ENCODE measurements around the gene UPK3B. TPM values are rescaled to one million over a fixed set of nuclear protein-coding genes. Genes with fewer than 3 reads are reported as not detected.
"Not testable (repeated sequence)": the region's sequence is repeated elsewhere in the genome, so short reads cannot be mapped to it uniquely, and the experiment has no call there.

Gene UPK3B
- total RNA-seq, 1 donor from 2014 or later, result 1.2 TPM

DNA sequence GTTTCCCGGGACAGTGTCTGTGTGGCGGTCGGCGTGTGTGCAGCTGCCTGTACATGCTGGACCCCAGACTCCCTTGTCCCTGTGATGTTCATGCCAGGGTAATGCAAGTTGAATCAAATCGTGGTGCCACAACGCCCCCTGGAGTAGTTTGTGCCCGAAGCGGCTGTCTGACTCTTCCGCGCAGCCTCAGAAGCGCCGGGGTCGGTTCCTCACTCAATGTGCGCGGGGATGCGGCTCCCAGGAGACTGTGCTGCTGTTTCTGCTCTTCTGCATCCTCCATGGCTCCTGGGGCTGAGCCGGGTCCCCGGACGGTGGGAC is 10.5 kb upstream of the UPK3B start:
- H3K36me3 Mint-ChIP-seq (ENCODE audit: low read depth); DNase-seq (ENCODE audit: low spot score); H3K27me3 Mint-ChIP-seq (ENCODE audit: low read depth); H3K9me3 Mint-ChIP-seq; H3K4me1 Mint-ChIP-seq (ENCODE audit: low read depth); H3K4me3 Mint-ChIP-seq (ENCODE audit: low read depth); H3K27ac Mint-ChIP-seq; intact Hi-C loops (cut with micrococcal nuclease): not testable (repeated sequence)

DNA sequence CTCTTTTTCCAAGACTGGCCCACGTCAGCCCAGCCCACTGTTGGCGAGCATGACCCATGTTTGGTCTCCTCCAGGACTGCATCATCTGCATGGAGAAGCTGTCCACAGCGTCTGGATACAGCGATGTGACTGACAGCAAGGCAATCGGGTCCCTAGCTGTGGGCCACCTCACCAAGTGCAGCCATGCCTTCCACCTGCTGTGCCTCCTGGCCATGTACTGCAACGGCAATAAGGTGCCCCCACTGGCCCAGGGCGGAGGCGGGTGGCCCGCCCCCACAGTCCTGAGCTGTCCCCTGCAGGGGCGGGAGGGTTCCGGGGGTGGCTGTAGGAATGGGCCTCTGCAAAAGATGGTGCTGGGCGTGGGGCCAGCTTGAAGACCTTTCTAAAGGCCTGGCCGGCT is 8.1 kb upstream of the UPK3B start:
- H3K27me3 Mint-ChIP-seq (ENCODE audit: low read depth); H3K4me1 Mint-ChIP-seq (ENCODE audit: low read depth); intact Hi-C loops (cut with micrococcal nuclease); H3K27ac Mint-ChIP-seq; H3K4me3 Mint-ChIP-seq (ENCODE audit: low read depth); DNase-seq (ENCODE audit: low spot score); H3K9me3 Mint-ChIP-seq; H3K36me3 Mint-ChIP-seq (ENCODE audit: low read depth): not testable (repeated sequence)

DNA sequence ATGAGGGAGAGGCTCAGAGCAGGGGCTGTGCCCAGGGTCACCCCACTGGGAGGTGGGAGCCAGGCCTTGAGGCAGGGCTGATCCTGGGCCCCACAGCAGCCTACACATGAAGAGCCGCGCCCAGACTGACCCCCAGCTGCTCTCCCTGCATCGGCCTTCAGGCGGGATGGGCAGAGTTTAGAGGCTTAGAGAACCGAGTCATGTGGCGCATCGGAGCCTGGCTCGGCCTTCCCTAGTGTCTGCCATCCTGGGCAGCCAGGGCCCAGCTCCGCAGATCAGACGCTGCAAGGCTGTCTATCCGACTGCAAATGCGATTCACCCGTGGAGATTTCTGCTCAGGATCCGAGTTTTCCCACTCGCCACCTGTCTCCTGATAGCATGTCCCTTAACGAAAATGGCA is 7.5 kb upstream of the UPK3B start:
- H3K9me3 Mint-ChIP-seq; H3K4me1 Mint-ChIP-seq (ENCODE audit: low read depth); H3K27ac Mint-ChIP-seq; intact Hi-C loops (cut with micrococcal nuclease); H3K4me3 Mint-ChIP-seq (ENCODE audit: low read depth); H3K36me3 Mint-ChIP-seq (ENCODE audit: low read depth); H3K27me3 Mint-ChIP-seq (ENCODE audit: low read depth): not testable (repeated sequence)
- DNase-seq (ENCODE audit: low spot score), result peak; percentile 3

DNA sequence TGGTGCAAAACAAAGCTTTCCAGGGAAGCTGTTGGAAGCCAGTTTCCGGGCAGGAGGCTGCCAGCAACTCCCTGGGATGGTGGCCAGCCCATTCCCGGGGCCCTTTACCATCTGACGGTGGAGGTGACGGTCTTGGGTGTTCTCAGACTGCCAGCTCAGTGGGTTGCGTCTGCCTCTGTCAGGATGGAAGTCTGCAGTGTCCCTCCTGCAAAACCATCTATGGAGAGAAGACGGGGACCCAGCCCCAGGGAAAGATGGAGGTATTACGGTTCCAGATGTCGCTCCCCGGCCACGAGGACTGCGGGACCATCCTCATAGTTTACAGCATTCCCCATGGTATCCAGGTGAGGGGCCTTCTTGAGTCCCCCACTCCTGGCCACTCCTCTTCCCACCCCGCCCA is 7.1 kb upstream of the UPK3B start:
- DNase-seq (ENCODE audit: low spot score); H3K27me3 Mint-ChIP-seq (ENCODE audit: low read depth); H3K27ac Mint-ChIP-seq; H3K9me3 Mint-ChIP-seq; intact Hi-C loops (cut with micrococcal nuclease); H3K4me1 Mint-ChIP-seq (ENCODE audit: low read depth); H3K4me3 Mint-ChIP-seq (ENCODE audit: low read depth); H3K36me3 Mint-ChIP-seq (ENCODE audit: low read depth): not testable (repeated sequence)

DNA sequence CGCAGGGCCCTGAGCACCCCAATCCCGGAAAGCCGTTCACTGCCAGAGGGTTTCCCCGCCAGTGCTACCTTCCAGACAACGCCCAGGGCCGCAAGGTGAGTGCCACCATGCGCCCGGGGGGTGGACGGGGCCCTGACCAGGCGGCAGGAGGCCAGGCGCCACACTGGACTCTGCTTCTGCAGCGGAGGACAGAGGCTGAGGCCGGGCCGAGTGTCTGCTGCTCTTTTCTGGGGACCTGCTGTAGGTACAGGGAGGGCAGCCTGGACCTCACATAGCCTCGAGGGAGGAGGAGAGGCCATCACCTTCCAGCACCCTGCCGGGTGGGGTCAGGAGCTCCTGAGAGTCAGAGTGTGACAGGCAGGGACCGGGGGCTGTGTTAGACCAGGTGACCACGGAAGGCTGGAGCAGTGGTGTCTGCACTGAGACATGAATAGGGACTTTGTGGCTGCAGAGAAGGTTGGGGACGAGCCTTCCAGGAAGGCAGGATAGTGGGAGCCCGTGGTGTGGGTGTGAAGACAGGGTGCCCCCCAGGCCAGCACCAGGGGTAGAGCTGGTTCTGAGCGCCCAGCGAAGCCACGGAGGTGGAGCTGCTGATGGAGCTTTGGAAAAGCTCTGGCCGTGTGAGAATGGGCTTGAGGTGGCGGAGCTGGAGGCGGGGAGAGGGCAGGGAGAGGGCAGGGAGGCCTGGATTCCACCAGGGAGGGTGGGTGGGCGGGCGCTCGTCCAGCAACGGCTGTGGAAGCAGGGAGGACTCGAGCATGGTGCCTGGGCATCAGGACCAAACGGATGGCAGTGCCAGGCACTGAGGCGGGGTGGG is 5.8 kb upstream of the UPK3B start:
- H3K27ac Mint-ChIP-seq; H3K9me3 Mint-ChIP-seq; H3K4me1 Mint-ChIP-seq (ENCODE audit: low read depth); H3K27me3 Mint-ChIP-seq (ENCODE audit: low read depth); H3K4me3 Mint-ChIP-seq (ENCODE audit: low read depth); intact Hi-C loops (cut with micrococcal nuclease); H3K36me3 Mint-ChIP-seq (ENCODE audit: low read depth): not testable (repeated sequence)
- DNase-seq (ENCODE audit: low spot score), result peak; percentile 7

DNA sequence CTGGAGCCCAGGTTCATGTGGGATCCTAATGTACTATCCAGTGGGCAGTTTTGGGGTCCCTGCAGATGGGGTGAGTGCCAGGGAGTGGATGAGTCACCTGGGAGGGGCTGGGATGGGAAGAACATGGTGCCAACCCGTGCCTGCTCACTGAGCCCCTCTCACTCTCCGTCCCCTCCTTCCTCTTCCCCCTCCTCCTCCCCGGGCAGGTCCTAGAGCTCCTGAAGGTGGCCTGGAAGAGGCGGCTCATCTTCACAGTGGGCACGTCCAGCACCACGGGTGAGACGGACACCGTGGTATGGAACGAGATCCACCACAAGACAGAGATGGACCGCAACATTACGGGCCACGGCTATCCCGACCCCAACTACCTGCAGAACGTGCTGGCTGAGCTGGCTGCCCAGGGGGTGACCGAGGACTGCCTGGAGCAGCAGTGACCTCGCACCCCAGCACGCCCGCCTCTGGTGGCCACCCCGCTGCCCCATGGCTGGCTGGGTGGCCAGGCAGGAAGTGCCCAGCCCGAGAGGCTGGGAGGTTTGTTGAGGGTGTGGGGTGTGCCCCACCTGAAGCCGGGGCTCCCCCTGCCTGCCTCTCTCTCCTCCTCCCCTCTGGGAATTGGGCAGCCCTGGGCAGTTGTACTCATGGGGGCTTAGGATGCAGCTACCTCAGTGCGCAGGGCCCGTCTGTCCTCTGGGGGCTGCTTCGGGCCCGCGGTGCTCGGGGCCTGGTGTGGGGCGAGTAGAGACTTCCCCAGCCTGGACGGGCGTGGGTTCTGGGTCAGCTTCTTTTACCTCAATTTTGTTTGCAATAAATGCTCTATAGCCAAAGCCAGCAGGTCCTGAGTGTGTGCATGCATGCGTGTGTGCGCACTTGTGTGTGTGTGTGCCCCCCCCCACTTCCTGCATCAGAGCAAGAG is 4.9 kb upstream of the UPK3B start:
- intact Hi-C loops (cut with micrococcal nuclease), result no loop called here
- peak; percentile 4 for DNase-seq (ENCODE audit: low spot score)
- Mint-ChIP-seq H3K27ac (no peak overlapping the region), H3K36me3 (ENCODE audit: low read depth) (peaks cover 6% of the 10 kb centered on the region), H3K4me3 (ENCODE audit: low read depth) (no peak overlapping the region), H3K9me3 (no peaks in the 10 kb centered on the region), H3K4me1 (ENCODE audit: low read depth) (no peaks in the 10 kb centered on the region), H3K27me3 (ENCODE audit: low read depth) (no peaks in the 10 kb centered on the region)

DNA sequence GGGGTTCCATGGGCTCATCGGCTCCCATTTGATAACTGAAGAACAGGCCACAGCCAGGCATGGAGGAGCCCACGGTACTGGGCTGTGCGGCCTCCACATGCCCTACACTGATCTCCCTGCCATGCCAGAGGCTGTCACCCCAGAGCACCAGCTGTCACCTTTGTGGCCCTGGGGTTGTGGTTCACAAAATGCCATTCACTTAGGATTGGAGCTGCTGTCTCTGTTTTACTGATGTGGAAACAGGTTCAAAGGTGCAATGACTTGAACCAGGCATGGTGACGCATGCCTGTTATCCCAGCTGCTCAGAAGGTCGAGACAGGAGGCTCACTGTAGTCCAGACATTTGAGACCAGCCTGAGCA is 4.3 kb upstream of the UPK3B start:
- intact Hi-C loops (cut with micrococcal nuclease), result no loop called here
- Mint-ChIP-seq H3K4me3 (ENCODE audit: low read depth) (no peak overlapping the region), H3K36me3 (ENCODE audit: low read depth) (peaks cover 6% of the 10 kb centered on the region), H3K27ac (no peak overlapping the region), H3K9me3 (no peaks in the 10 kb centered on the region), H3K4me1 (ENCODE audit: low read depth) (no peaks in the 10 kb centered on the region), H3K27me3 (ENCODE audit: low read depth) (no peaks in the 10 kb centered on the region)
- peak; percentile 5 for DNase-seq (ENCODE audit: low spot score)

DNA sequence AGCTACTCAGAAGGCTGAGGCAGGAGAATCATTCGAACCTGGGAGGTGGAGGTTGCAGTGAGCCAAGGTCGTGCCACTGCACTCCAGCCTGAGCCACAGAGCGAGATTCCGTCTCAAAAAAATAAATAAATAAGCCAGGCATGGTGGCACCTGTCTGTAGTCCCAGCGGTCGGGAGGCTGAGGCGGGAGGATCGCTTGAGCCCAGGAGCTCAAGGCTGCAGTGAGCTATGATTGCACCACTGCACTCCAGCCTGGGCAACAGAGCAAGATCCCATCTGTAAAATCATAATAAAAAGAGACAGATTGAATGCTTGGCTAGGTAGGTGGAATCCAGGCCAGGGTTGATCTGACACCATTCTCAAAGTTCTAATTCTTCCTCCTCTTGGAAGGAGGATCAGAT is 3.7 kb upstream of the UPK3B start:
- H3K4me1 Mint-ChIP-seq (ENCODE audit: low read depth); H3K27me3 Mint-ChIP-seq (ENCODE audit: low read depth); H3K36me3 Mint-ChIP-seq (ENCODE audit: low read depth); intact Hi-C loops (cut with micrococcal nuclease); H3K4me3 Mint-ChIP-seq (ENCODE audit: low read depth); DNase-seq (ENCODE audit: low spot score); H3K9me3 Mint-ChIP-seq; H3K27ac Mint-ChIP-seq: not testable (repeated sequence)

DNA sequence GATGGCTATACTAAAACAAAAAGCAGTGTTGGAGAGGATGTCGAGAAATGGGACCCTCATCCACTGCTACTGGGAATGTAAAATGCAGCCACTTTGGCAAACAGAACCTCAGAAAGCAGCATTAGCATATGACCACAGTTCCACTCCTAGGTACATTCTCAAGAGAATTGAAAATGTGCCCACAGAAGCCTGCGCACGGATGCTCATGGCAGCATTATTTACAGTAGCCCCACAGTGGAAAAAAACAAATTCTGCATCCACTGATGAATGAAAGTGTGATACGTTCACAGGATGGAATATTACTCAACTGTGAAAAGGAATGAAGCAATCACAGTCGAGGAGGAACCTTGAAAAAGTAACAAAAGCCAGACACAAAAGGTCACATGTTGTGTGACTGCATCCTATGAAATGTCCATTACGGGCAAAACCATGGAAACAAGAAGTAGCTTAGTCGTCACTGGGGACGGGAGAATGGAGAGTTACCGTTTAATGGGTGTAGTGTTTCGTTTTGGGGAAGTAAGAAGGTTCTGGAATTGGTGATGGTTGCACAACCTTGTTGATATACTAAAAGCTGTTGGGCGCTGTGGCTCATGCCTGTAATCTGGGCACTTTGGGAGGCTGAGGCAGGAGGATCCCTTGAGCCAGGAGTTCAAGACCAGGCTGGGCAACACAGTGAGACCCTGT is 2.5 kb upstream of the UPK3B start:
- no peak overlapping the region for H3K27ac Mint-ChIP-seq
- H3K9me3 Mint-ChIP-seq, result no peaks in the 10 kb centered on the region
- H3K4me3 Mint-ChIP-seq (ENCODE audit: low read depth), result no peak overlapping the region
- DNase-seq (ENCODE audit: low spot score), result peak; percentile 6
- peaks cover 3% of the 10 kb centered on the region for H3K36me3 Mint-ChIP-seq (ENCODE audit: low read depth)
- intact Hi-C loops (cut with micrococcal nuclease), result no loop called here
- H3K27me3 Mint-ChIP-seq (ENCODE audit: low read depth), result no peaks in the 10 kb centered on the region
- no peaks in the 10 kb centered on the region for H3K4me1 Mint-ChIP-seq (ENCODE audit: low read depth)

DNA sequence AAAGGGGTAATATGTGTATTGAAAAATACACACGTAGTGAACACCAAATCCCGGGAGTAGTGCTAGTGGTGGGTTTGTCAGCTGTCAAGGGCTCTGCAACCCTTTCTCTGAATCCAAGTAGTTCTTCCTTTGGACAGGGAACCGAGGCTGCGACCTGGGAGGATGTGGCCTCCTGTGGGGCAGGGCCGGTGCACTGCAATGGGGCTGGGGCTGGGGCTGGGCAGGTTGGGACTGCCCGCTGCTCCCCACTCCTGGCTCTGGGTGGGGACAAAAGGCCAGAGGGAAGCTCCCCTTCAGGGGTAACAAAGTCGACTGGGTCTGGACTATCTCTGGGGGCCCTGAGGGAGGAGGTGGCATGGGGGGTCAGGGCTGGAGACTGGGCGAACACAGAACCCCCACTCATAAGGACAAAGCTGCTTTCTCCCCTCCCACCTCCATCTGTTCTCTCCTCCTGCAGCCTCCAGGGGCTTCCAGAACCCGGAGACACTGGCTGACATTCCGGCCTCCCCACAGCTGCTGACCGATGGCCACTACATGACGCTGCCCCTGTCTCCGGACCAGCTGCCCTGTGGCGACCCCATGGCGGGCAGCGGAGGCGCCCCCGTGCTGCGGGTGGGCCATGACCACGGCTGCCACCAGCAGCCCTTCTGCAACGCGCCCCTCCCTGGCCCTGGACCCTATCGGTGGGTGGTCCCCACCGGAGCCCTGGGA is 1.0 kb downstream of the UPK3B start:
- H3K27ac Mint-ChIP-seq; H3K9me3 Mint-ChIP-seq; intact Hi-C loops (cut with micrococcal nuclease); H3K36me3 Mint-ChIP-seq (ENCODE audit: low read depth); H3K4me1 Mint-ChIP-seq (ENCODE audit: low read depth); H3K4me3 Mint-ChIP-seq (ENCODE audit: low read depth); H3K27me3 Mint-ChIP-seq (ENCODE audit: low read depth): not testable (repeated sequence)
- peak; percentile 2 for DNase-seq (ENCODE audit: low spot score)

DNA sequence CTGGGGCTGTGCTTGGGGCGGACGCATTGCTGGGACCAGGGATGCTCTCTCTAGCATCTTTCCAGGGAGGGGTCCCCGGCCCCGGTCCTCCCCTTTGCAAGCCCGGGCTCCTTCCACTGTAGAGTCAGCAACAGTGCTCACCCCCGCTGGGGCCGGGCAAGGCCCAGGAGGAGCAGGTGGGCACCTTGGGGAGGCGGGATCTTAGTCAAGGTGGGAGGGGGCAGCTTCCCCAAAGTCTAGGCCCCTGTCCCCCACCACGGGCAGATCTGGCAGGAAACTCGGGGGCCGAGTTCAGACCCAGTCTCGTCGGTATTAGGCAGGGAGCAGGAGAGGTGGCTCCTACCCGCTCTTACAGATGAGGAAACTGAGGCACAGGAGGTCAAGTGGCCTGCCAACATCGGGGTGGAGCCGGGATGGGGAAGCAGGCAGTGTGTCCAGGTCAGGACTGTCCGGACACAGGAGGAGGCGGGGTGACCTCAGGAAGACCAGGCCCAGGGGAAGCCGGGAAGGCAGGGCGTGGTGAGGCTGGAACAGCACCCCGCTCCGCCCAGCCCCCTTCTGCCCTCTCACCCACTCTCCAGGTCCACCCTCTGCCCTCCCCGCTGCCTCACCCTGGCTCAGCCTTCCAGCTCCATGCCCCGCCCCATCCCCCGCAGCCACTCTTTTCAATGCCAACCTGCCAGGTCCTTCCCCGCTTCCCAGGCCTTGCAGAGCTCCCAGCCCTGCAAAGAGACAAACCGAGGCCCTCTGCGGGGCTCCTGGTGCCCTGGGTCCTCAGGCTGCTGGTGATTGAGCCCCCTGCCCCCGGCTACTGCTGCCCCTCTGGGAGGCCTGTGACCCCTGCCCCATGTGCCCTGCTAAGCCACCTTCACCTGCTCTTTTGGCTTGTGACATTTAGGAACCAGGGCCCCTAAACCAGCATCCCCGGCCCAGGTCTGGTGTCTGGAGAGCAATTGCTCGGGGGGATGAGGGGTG is 1.8 kb downstream of the UPK3B start:
- H3K4me1 Mint-ChIP-seq (ENCODE audit: low read depth); H3K27me3 Mint-ChIP-seq (ENCODE audit: low read depth); H3K4me3 Mint-ChIP-seq (ENCODE audit: low read depth); H3K36me3 Mint-ChIP-seq (ENCODE audit: low read depth); intact Hi-C loops (cut with micrococcal nuclease); H3K9me3 Mint-ChIP-seq; H3K27ac Mint-ChIP-seq; DNase-seq (ENCODE audit: low spot score): not testable (repeated sequence)

Data from activated T-helper 2 cell treated with anti-CD3 and anti-CD28 coated beads, Interferon-gamma antibody, Interleukin-2, Interleukin-4, amounts not matched to agents 10 μg/mL and 5 μg/mL and 100 μg/mL, durations not matched to agents 14 hours and 24 hours and 36 hours (primary cell).